Stimulated activated CD8-positive, alpha-beta memory T cell treated with anti-CD3 and anti-CD28 coated beads, Interleukin-15, amount 100 ng/mL, for 1 hour (primary cell): ENCODE measurements around the gene CTPS1.
A peak's percentile ranks its signal among the peaks of the same experiment; 100 is the strongest.

Source experiments
- DNase-seq: peaks from one replicate; pipeline ENCODE4 v3.0.0-alpha.2; 2020; ENCODE audit warnings: low read depth

CTPS1 gene

GRCh38 chr1:40979241-40980067 lies at the start of gene CTPS1:
TSS of gene CTPS1 (plus strand) at chr1:40979696. CDS start at chr1:40983291, 3,595 bp downstream.
- peak; percentile 93 for DNase-seq

- DNase-seq = no peak
These were observed 49.1 kb upstream of the CTPS1 start for GRCh38 chr1:40930174-40930964.

- DNase-seq = no peak
These were observed 47.9 kb upstream of the CTPS1 start for GRCh38 chr1:40931601-40932000.

- no peak for DNase-seq
These were observed 47.5 kb upstream of the CTPS1 start for GRCh38 chr1:40932006-40932405.

GRCh38 chr1:40936931-40937339 lies 42.6 kb upstream of the CTPS1 start:
- no peak for DNase-seq

GRCh38 chr1:40938393-40938792 lies 41.1 kb upstream of the CTPS1 start:
- no peak for DNase-seq

- DNase-seq = no peak
These were observed 40.0 kb upstream of the CTPS1 start for GRCh38 chr1:40939320-40940059.

- DNase-seq = no peak
These were observed 35.2 kb upstream of the CTPS1 start for GRCh38 chr1:40944326-40944725.

GRCh38 chr1:40944841-40945430 lies 34.6 kb upstream of the CTPS1 start:
- no peak for DNase-seq

GRCh38 chr1:40945491-40945973 lies 34.0 kb upstream of the CTPS1 start:
- no peak for DNase-seq

GRCh38 chr1:40948741-40949443 lies 30.6 kb upstream of the CTPS1 start:
- peak; percentile 10 for DNase-seq

- DNase-seq = no peak
These were observed 29.9 kb upstream of the CTPS1 start for GRCh38 chr1:40949563-40949962.

GRCh38 chr1:40951943-40952743 lies 27.4 kb upstream of the CTPS1 start:
- peak; percentile 15 for DNase-seq

GRCh38 chr1:40952744-40953315 lies 26.7 kb upstream of the CTPS1 start:
- DNase-seq = no peak

- DNase-seq = no peak
These were observed 24.9 kb upstream of the CTPS1 start for GRCh38 chr1:40954626-40955025.

GRCh38 chr1:40955266-40955665 lies 24.2 kb upstream of the CTPS1 start:
- DNase-seq = no peak

GRCh38 chr1:40956407-40956806 lies 23.1 kb upstream of the CTPS1 start:
- no peak for DNase-seq

- no peak for DNase-seq
These were observed 21.3 kb upstream of the CTPS1 start for GRCh38 chr1:40958210-40958609.

- no peak for DNase-seq
These were observed 14.0 kb upstream of the CTPS1 start for GRCh38 chr1:40965531-40965930.

GRCh38 chr1:40966417-40966816 lies 13.1 kb upstream of the CTPS1 start:
- DNase-seq = no peak
